Tibial nerve (tissue), 3 donors: ENCODE measurements around the gene NEURL2.

Source experiments
- POLR2A ChIP-seq, 2 donors: fragments of 450-650 bp; IDR thresholded peaks; one replicate each; pipeline ENCODE4 v1.6.1; 2017; ENCODE audit warnings: antibody characterized with exemption in 2 of 2, mild to moderate bottlenecking in 2 of 2, moderate library complexity in 2 of 2
- TF ChIP-seq, protein P1 (sequence below), 5 experiments: fragments of 200-600 bp in 3 of 5; fragments of 450-650 bp in 2 of 5; sonication (generic) in 3 of 5; IDR thresholded peaks; one replicate each; pipeline ENCODE4 v1.5.1; 2016 to 2019; ENCODE audit warnings: antibody characterized with exemption in 5 of 5, mild to moderate bottlenecking in 3 of 5, moderate library complexity in 2 of 5

DNA sequence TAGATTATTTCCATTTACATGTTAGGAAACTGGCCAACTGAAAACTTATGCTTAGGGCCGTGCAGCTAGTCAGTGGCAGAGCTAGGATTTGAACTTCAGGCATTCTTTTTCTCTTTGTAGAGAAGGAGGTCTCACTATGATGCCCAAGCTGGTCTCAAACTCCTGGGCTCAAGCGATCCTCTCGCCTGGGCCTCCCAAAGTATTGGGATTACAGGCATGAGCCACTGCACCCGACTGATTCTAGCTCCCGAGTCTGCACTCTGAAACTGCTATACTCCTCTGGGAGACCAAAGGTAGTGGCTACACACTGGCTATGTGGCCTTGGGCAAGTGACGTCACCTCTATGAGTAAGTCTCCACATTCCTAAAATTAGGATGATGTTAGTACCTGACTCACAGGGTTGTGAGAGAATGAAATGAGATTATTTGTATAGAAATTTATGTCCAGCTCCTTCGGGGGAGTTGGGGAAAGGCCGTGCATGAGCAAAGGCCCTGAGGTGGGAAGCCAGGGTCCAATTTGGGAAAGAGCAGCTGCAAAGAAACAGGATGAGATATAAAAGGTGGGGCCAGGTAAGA, 14.6 kb upstream of the NEURL2 start:
- TF ChIP-seq, protein P1, sequence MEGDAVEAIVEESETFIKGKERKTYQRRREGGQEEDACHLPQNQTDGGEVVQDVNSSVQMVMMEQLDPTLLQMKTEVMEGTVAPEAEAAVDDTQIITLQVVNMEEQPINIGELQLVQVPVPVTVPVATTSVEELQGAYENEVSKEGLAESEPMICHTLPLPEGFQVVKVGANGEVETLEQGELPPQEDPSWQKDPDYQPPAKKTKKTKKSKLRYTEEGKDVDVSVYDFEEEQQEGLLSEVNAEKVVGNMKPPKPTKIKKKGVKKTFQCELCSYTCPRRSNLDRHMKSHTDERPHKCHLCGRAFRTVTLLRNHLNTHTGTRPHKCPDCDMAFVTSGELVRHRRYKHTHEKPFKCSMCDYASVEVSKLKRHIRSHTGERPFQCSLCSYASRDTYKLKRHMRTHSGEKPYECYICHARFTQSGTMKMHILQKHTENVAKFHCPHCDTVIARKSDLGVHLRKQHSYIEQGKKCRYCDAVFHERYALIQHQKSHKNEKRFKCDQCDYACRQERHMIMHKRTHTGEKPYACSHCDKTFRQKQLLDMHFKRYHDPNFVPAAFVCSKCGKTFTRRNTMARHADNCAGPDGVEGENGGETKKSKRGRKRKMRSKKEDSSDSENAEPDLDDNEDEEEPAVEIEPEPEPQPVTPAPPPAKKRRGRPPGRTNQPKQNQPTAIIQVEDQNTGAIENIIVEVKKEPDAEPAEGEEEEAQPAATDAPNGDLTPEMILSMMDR (IDR thresholded peaks at IDR 0.05): no peak
- TF ChIP-seq POLR2A (IDR thresholded peaks at IDR 0.05): no peak
